WTC11 (cell line): ENCODE measurements around the gene DMRTB1. TPM values are rescaled to one million over a fixed set of nuclear protein-coding genes. Genes with fewer than 3 reads are reported as not detected.

ENCODE experiments used
- ATAC-seq: fragments of 200-7000 bp; cut with Tn5 transposase; 2 replicates; pipeline ENCODE4 v1.10.0; 2021; ENCODE audit warnings: mild to moderate bottlenecking, moderate library complexity
- CTCF ChIA-PET: fragments of 300-600 bp; sonication (Branson Sonifier 250); formaldehyde crosslinking; loops from one replicate; lab custom pipeline; 2021; ENCODE audit warnings: antibody characterized with exemption; lab: Charles Lee
- POLR2A ChIA-PET: fragments of 350-600 bp; sonication (Branson Sonifier 250); formaldehyde crosslinking; loops from one replicate; lab custom pipeline; 2021; ENCODE audit warnings: antibody characterized with exemption; lab: Charles Lee
- DNase-seq: peaks from one replicate; pipeline ENCODE4 v3.0.0; 2021; ENCODE audit warnings: low spot score
- H3K27ac Mint-ChIP-seq: 2 replicates; pipeline ENCODE4 v1.8.0; 2021; ENCODE audit warnings: mixed read lengths
- H3K27me3 Mint-ChIP-seq: 2 replicates; pipeline ENCODE4 v1.8.0; 2021; ENCODE audit warnings: low read depth, mild to moderate bottlenecking, moderate library complexity, mixed read lengths
- H3K36me3 Mint-ChIP-seq: 2 replicates; pipeline ENCODE4 v1.8.0; 2021; ENCODE audit warnings: mixed read lengths
- H3K4me1 Mint-ChIP-seq: 2 replicates; pipeline ENCODE4 v1.8.0; 2022; ENCODE audit warnings: mixed read lengths
- H3K4me3 Mint-ChIP-seq: 2 replicates; pipeline ENCODE4 v1.8.0; 2021; ENCODE audit warnings: mild to moderate bottlenecking, moderate library complexity, mixed read lengths
- H3K9me3 Mint-ChIP-seq: 2 replicates; pipeline ENCODE4 v1.8.0; 2021; ENCODE audit warnings: mixed read lengths
- AR ChIP-seq: fragments of 250-450 bp; sonication (Bioruptor Pico); IDR thresholded peaks from 2 replicates; pipeline ENCODE4 v1.9.0; 2021; ENCODE audit warnings: mild to moderate bottlenecking
- FOXP4 ChIP-seq: sonication (generic); formaldehyde crosslinking; IDR thresholded peaks from 2 replicates; pipeline ENCODE4 v1.8.0; 2022; ENCODE audit warnings: mild to moderate bottlenecking, missing genetic modification reagents
- HMGA2 ChIP-seq: fragments of 250-450 bp; sonication (Bioruptor Pico); IDR thresholded peaks from 2 replicates; pipeline ENCODE4 v1.4.0; 2021; ENCODE audit warnings: mild to moderate bottlenecking, moderate library complexity
- HMGXB4 ChIP-seq: sonication (generic); formaldehyde crosslinking; IDR thresholded peaks from 2 replicates; pipeline ENCODE4 v1.8.1; 2023; ENCODE audit warnings: mild to moderate bottlenecking, moderate library complexity, missing genetic modification reagents
- JAZF1 ChIP-seq: fragments of 250-450 bp; sonication (Bioruptor Pico); IDR thresholded peaks from 2 replicates; pipeline ENCODE4 v1.9.0; 2021; ENCODE audit warnings: moderate library complexity, mild to moderate bottlenecking, inconsistent platforms
- NR1H2 ChIP-seq: sonication (generic); formaldehyde crosslinking; IDR thresholded peaks from 2 replicates; pipeline ENCODE4 v1.9.0; 2021; ENCODE audit warnings: mild to moderate bottlenecking, moderate library complexity, missing genetic modification reagents
- PRDM15 ChIP-seq: sonication (generic); formaldehyde crosslinking; IDR thresholded peaks from 2 replicates; pipeline ENCODE4 v1.8.0; 2022; ENCODE audit warnings: missing genetic modification reagents
- SMAD3 ChIP-seq: sonication (generic); formaldehyde crosslinking; IDR thresholded peaks from 2 replicates; pipeline ENCODE4 v1.8.0; 2022; ENCODE audit warnings: missing genetic modification reagents, mild to moderate bottlenecking, borderline replicate concordance
- SMAD4 ChIP-seq: sonication (generic); formaldehyde crosslinking; IDR thresholded peaks from 2 replicates; pipeline ENCODE4 v1.8.0; 2022; ENCODE audit warnings: mild to moderate bottlenecking, missing genetic modification reagents
- USF1 ChIP-seq: sonication (generic); formaldehyde crosslinking; IDR thresholded peaks from 2 replicates; pipeline ENCODE4 v1.8.0; 2022; ENCODE audit warnings: mild to moderate bottlenecking, missing genetic modification reagents
- ZNF232 ChIP-seq: sonication (generic); formaldehyde crosslinking; IDR thresholded peaks from 2 replicates; pipeline ENCODE4 v1.8.0; 2022; ENCODE audit warnings: mild to moderate bottlenecking, missing genetic modification reagents
- ZNF671 ChIP-seq: fragments of 250-450 bp; sonication (Bioruptor Pico); IDR thresholded peaks from 2 replicates; pipeline ENCODE4 v1.8.0; 2021; ENCODE audit warnings: mild to moderate bottlenecking
- total RNA-seq: library from RNA; stranded (reverse); gene quantifications from 3 replicates; pipeline ENCODE4 v1.2.3, GENCODE V29; 2021

The DMRTB1 gene
- total RNA-seq, 1 experiment from 2014 or later: 0.17 TPM

- DNase-seq (no peak), ATAC-seq (no peak)
- H3K27ac Mint-ChIP-seq: no peak overlapping the region
- peaks cover 23% of the 10 kb centered on the region for H3K4me1 Mint-ChIP-seq
- H3K9me3 Mint-ChIP-seq: no peaks in the 10 kb centered on the region; the same call in 1 of the 2 replicates
- no peaks in the 10 kb centered on the region for H3K36me3 Mint-ChIP-seq
- peaks cover 37% of the 10 kb centered on the region for H3K27me3 Mint-ChIP-seq
- CTCF ChIA-PET: no interaction called here
- H3K4me3 Mint-ChIP-seq: no peak overlapping the region
- POLR2A ChIA-PET: no interaction called here
- TF ChIP-seq AR (CRISPR knock-in tag) (no peak), ZNF671 (CRISPR knock-in tag) (no peak), HMGXB4 (no peak), HMGA2 (CRISPR knock-in tag) (no peak), ZNF232 (CRISPR knock-in tag) (no peak), NR1H2 (CRISPR knock-in tag) (no peak), PRDM15 (no peak), SMAD3 (CRISPR knock-in tag) (no peak), JAZF1 (no peak), FOXP4 (CRISPR knock-in tag) (no peak), SMAD4 (CRISPR knock-in tag) (no peak)
Measured at GRCh38 chr1:53410701-53411100, 48.5 kb upstream of the DMRTB1 start.

- CTCF ChIA-PET: no interaction called here
- H3K27me3 Mint-ChIP-seq: peaks cover 30% of the 10 kb centered on the region
- no peak overlapping the region for H3K27ac Mint-ChIP-seq
- TF ChIP-seq USF1 (CRISPR knock-in tag) (no peak), AR (CRISPR knock-in tag) (no peak)
- TF ChIP-seq, all 79 proteins: peak for 0
- ATAC-seq: no peak
- H3K4me1 Mint-ChIP-seq: peaks cover 32% of the 10 kb centered on the region
- POLR2A ChIA-PET: no interaction called here
- H3K36me3 Mint-ChIP-seq: no peaks in the 10 kb centered on the region
- DNase-seq: no peak
- no peak overlapping the region for H3K4me3 Mint-ChIP-seq
- H3K9me3 Mint-ChIP-seq: no peaks in the 10 kb centered on the region; the same call in 1 of the 2 replicates
Measured at GRCh38 chr1:53411541-53412152, 47.6 kb upstream of the DMRTB1 start.
